MM.1S (cell line): ENCODE measurements around the gene MYO1C.

Experiments used
- EZH2 ChIP-seq: fragments of 300-600 bp; sonication (generic); optimal IDR thresholded peaks from 2 replicates; pipeline ENCODE3; 2017; ENCODE audit warnings: low read depth, mild to moderate bottlenecking, antibody characterized with exemption, low read length, mixed read lengths
- EZH2phosphoT487 ChIP-seq: fragments of 300-600 bp; sonication (generic); IDR thresholded peaks from 2 replicates; pipeline ENCODE4 v1.6.1; 2018; ENCODE audit warnings: antibody characterized with exemption, low read length
- TF ChIP-seq, protein P1 (sequence below): fragments of 300-600 bp; sonication (generic); IDR thresholded peaks from 2 replicates; pipeline ENCODE4 v1.5.1; 2016; ENCODE audit warnings: antibody characterized with exemption, low read length, mixed read lengths

DNA sequence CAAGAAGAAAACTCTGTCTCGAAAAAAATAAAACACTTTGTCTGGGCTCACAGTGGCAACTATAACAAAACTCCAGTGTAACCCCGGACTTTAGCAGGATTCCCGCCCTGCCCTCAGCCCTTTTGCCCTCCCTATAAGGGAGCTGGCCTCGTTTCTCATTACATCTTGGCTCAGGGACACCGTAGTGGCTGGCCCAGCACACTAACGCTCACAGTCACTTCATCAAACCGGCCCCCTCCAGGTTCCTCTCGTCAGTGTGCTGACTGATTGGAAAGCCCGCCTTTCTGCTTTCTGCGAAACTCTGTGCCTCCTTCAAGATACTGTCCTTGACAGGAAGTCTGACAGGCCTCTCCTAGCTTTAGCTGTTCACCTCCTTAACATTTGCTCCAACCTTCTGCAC, 11.2 kb upstream of the MYO1C start:
- TF ChIP-seq, protein P1, sequence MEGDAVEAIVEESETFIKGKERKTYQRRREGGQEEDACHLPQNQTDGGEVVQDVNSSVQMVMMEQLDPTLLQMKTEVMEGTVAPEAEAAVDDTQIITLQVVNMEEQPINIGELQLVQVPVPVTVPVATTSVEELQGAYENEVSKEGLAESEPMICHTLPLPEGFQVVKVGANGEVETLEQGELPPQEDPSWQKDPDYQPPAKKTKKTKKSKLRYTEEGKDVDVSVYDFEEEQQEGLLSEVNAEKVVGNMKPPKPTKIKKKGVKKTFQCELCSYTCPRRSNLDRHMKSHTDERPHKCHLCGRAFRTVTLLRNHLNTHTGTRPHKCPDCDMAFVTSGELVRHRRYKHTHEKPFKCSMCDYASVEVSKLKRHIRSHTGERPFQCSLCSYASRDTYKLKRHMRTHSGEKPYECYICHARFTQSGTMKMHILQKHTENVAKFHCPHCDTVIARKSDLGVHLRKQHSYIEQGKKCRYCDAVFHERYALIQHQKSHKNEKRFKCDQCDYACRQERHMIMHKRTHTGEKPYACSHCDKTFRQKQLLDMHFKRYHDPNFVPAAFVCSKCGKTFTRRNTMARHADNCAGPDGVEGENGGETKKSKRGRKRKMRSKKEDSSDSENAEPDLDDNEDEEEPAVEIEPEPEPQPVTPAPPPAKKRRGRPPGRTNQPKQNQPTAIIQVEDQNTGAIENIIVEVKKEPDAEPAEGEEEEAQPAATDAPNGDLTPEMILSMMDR, result no peak
- TF ChIP-seq EZH2, result no peak
- TF ChIP-seq EZH2phosphoT487, result no peak
